Adrenal gland (tissue), 5 donors: ENCODE data around the gene SYNPO2.

Experiments used
- POLR2A ChIP-seq, 2 donors: fragments of 450-650 bp; IDR thresholded peaks; one replicate each; pipeline ENCODE4 v1.6.1; 2017; ENCODE audit warnings: antibody characterized with exemption in 2 of 2, mild to moderate bottlenecking in 2 of 2, moderate library complexity in 1 of 2
- TF ChIP-seq, protein P1 (sequence below), 6 experiments: fragments of 450-650 bp in 4 of 6; fragments of 200-600 bp in 2 of 6; sonication (generic) in 1 of 6; IDR thresholded peaks; 1 replicate in 5 of 6; 2 replicates in 1 of 6; pipeline versions ENCODE4 v1.5.1 to v1.8.0; 2016 to 2021; ENCODE audit warnings: antibody characterized with exemption in 6 of 6, mild to moderate bottlenecking in 2 of 6, moderate library complexity in 1 of 6
- donor health status: DM: no; HTN: no; CAD: no.

DNA sequence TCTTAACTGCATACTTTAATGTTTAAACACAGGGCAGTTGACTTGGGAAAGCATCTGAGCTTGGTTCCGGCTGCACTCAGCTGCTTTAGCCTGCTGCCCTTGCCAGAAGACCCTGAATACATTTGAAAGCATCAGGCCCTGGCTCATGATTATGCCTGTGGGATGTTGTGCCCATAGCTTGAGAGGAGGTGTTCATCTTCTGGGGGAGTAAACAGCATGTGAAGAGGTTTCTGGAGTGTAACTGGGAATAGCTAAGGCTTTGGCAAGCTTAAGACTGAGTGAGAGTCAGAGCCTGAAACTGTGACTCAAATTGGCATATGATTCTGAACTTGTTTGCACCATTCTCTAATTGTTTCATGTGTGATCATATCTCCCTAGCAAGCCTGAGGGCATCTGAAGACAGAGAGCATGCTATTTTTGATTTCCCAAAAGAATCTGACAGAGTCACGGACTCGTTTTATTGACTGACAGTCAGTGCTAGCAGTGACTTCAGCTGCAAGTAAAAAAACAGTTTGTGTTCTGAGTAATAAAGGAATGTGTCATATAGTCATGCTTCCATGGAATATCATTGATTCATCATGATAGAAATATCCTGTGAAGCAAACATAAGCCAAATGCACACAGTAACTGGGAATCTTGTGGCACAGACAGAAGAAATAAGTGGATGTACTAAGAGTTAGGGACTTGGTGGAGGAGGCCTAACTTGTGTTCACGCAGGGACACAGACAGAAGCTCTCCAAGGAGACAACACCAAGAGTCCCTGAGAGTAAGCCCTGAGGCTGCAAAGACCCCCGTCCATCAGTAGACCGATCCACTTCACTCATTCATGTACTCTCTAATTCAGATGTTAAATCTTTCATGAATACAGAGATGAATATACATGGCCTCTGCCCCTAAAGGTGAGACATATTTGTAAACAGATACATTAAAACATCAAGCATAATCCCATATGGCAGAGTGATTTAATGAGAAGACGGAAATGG is 100.7 kb downstream of the SYNPO2 start:
- TF ChIP-seq, protein P1, sequence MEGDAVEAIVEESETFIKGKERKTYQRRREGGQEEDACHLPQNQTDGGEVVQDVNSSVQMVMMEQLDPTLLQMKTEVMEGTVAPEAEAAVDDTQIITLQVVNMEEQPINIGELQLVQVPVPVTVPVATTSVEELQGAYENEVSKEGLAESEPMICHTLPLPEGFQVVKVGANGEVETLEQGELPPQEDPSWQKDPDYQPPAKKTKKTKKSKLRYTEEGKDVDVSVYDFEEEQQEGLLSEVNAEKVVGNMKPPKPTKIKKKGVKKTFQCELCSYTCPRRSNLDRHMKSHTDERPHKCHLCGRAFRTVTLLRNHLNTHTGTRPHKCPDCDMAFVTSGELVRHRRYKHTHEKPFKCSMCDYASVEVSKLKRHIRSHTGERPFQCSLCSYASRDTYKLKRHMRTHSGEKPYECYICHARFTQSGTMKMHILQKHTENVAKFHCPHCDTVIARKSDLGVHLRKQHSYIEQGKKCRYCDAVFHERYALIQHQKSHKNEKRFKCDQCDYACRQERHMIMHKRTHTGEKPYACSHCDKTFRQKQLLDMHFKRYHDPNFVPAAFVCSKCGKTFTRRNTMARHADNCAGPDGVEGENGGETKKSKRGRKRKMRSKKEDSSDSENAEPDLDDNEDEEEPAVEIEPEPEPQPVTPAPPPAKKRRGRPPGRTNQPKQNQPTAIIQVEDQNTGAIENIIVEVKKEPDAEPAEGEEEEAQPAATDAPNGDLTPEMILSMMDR (IDR thresholded peaks at IDR 0.05), result no peak
- no peak for TF ChIP-seq POLR2A (IDR thresholded peaks at IDR 0.05)
